IMR-90 (cell line): ENCODE measurements around the gene PAQR7. TPM values are rescaled to one million over a fixed set of nuclear protein-coding genes. Genes with fewer than 3 reads are reported as not detected.

Experiments used
- ATAC-seq: fragments of 200-7000 bp; cut with Tn5 transposase; 2 replicates; pipeline ENCODE4 v1.9.1; 2020; ENCODE audit warnings: low read depth, mild to moderate bottlenecking, moderate library complexity
- BruUV-seq: library from RNA; stranded (reverse); fragments of 400-500 nt; replicated peaks from 2 replicates; lab custom pipeline; 2021; lab: Mats Ljungman, UMichigan
- CTCF ChIA-PET: fragments of 300-600 bp; formaldehyde crosslinking; extraction: SDS; loops from one replicate; lab custom pipeline; 2021; ENCODE audit warnings: antibody characterized with exemption; lab: Yijun Ruan, JAX
- POLR2A ChIA-PET: fragments of 300-600 bp; sonication (Branson Sonifier 250); formaldehyde crosslinking; loops from one replicate; lab custom pipeline; 2022; ENCODE audit warnings: antibody characterized with exemption; ENCODE audit not compliant: unreplicated experiment; lab: Charles Lee
- DNase-seq: peaks from one replicate; pipeline ENCODE4 v3.0.0; 2013
- H2AFZ ChIP-seq: replicated peaks from 2 replicates; pipeline ENCODE3; 2013; ENCODE audit warnings: low read length, mild to moderate bottlenecking; ENCODE audit not compliant: poor library complexity
- H2AK5ac ChIP-seq: 2 replicates; pipeline ENCODE4 v1.6.1; 2013; ENCODE audit warnings: low read depth, low read length, inconsistent platforms
- H2AK9ac ChIP-seq: replicated peaks from 2 replicates; pipeline ENCODE3; 2013; ENCODE audit warnings: mild to moderate bottlenecking, low read depth, low read length, moderate library complexity; ENCODE audit not compliant: poor library complexity
- H2BK120ac ChIP-seq: 2 replicates; pipeline ENCODE4 v1.6.1; 2013; ENCODE audit warnings: low read depth, low read length, inconsistent platforms
- H2BK15ac ChIP-seq: 3 replicates; pipeline ENCODE4 v1.6.1; 2013; ENCODE audit warnings: low read depth, low read length, inconsistent platforms
- H2BK20ac ChIP-seq: 2 replicates; pipeline ENCODE4 v1.6.1; 2013; ENCODE audit warnings: low read depth, mild to moderate bottlenecking, inconsistent platforms, low read length, moderate library complexity
- H2BK5ac ChIP-seq: 2 replicates; pipeline ENCODE4 v1.6.1; 2013; ENCODE audit warnings: mild to moderate bottlenecking, low read depth, low read length, inconsistent platforms; ENCODE audit not compliant: poor library complexity, severe bottlenecking
- H3K14ac ChIP-seq: replicated peaks from 2 replicates; pipeline ENCODE4 v1.6.1; 2013; ENCODE audit warnings: low read depth, low read length, inconsistent platforms
- H3K18ac ChIP-seq: 2 replicates; pipeline ENCODE4 v1.6.1; 2013; ENCODE audit warnings: low read depth, low read length, control low read depth
- H3K23ac ChIP-seq: 2 replicates; pipeline ENCODE4 v1.6.1; 2013; ENCODE audit warnings: low read depth, low read length, inconsistent platforms
- H3K27ac ChIP-seq: 2 replicates; pipeline ENCODE4 v1.5.1; 2013; ENCODE audit warnings: mild to moderate bottlenecking, control low read depth, low read length; ENCODE audit not compliant: insufficient read depth
- H3K27me3 ChIP-seq: 2 replicates; pipeline ENCODE4 v1.6.1; 2013; ENCODE audit warnings: low read length; ENCODE audit not compliant: control insufficient read depth, insufficient read depth
- H3K36me3 ChIP-seq: 2 replicates; pipeline ENCODE4 v1.6.1; 2013; ENCODE audit warnings: low read length, mixed read lengths; ENCODE audit not compliant: control insufficient read depth, insufficient read depth
- H3K4ac ChIP-seq: 2 replicates; pipeline ENCODE4 v1.6.1; 2013; ENCODE audit warnings: low read depth, low read length, inconsistent platforms
- H3K4me1 ChIP-seq: 2 replicates; pipeline ENCODE4 v1.6.1; 2013; ENCODE audit warnings: low read length, mixed read lengths; ENCODE audit not compliant: control insufficient read depth, insufficient read depth
- H3K4me2 ChIP-seq: 2 replicates; pipeline ENCODE4 v1.6.1; 2013; ENCODE audit warnings: low read depth, mild to moderate bottlenecking, control low read depth, low read length, moderate library complexity
- H3K4me3 ChIP-seq: 2 replicates; pipeline ENCODE4 v1.5.1; 2013; ENCODE audit warnings: low read depth, mild to moderate bottlenecking, control low read depth, low read length, moderate library complexity; ENCODE audit not compliant: insufficient read depth
- H3K56ac ChIP-seq: 2 replicates; pipeline ENCODE4 v1.6.1; 2013; ENCODE audit warnings: low read length, inconsistent platforms; ENCODE audit not compliant: insufficient read depth; ENCODE audit errors: extremely low read depth
- H3K79me1 ChIP-seq, 2 experiments: 2 replicates each; pipeline ENCODE4 v1.6.1; 2013; ENCODE audit warnings: low read length in 2 of 2, inconsistent platforms in 1 of 2, low read depth in 1 of 2
- H3K9ac ChIP-seq: 2 replicates; pipeline ENCODE4 v1.6.1; 2013; ENCODE audit warnings: low read depth, low read length, control low read depth
- H3K9me1 ChIP-seq: 2 replicates; pipeline ENCODE4 v1.6.1; 2013; ENCODE audit warnings: low read length, inconsistent platforms; ENCODE audit not compliant: insufficient read depth
- H3K9me3 ChIP-seq: 2 replicates; pipeline ENCODE4 v1.6.1; 2013; ENCODE audit warnings: low read length; ENCODE audit not compliant: control insufficient read depth, insufficient read depth
- H4K20me1 ChIP-seq: 2 replicates; pipeline ENCODE4 v1.6.1; 2013; ENCODE audit warnings: low read length, inconsistent platforms; ENCODE audit not compliant: insufficient read depth
- H4K5ac ChIP-seq: 2 replicates; pipeline ENCODE4 v1.6.1; 2013; ENCODE audit warnings: mild to moderate bottlenecking, low read depth, low read length, control low read depth
- H4K8ac ChIP-seq, 2 experiments: 2 replicates each; pipeline ENCODE4 v1.6.1; 2013; ENCODE audit warnings: low read depth in 2 of 2, low read length in 2 of 2, control low read depth in 1 of 2, inconsistent platforms in 1 of 2
- H4K91ac ChIP-seq: 2 replicates; pipeline ENCODE4 v1.6.1; 2013; ENCODE audit warnings: low read depth, low read length, inconsistent platforms; ENCODE audit not compliant: insufficient read depth
- BHLHE40 ChIP-seq: fragments of 150-350 bp; IDR thresholded peaks from 2 replicates; pipeline ENCODE4 v1.6.1; 2016; ENCODE audit warnings: mild to moderate bottlenecking, low read depth, low read length
- CEBPB ChIP-seq: IDR thresholded peaks from 2 replicates; pipeline ENCODE4 v1.6.1; 2012; ENCODE audit warnings: low read depth, low read length, improper control_type of control experiment
- CTCF ChIP-seq: conservative IDR thresholded peaks from 2 replicates; pipeline ENCODE4 v1.5.1; 2012; ENCODE audit warnings: mild to moderate bottlenecking, low read depth, low read length, improper control_type of control experiment
- ELK1 ChIP-seq: fragments of 150-350 bp; IDR thresholded peaks from 2 replicates; pipeline ENCODE4 v1.6.1; 2016; ENCODE audit warnings: low read depth, mild to moderate bottlenecking, low read length, moderate library complexity, borderline replicate concordance
- FOS ChIP-seq: fragments of 150-350 bp; IDR thresholded peaks from 2 replicates; pipeline ENCODE4 v1.6.1; 2016; ENCODE audit warnings: low read depth, low read length
- MAFK ChIP-seq: IDR thresholded peaks from 2 replicates; pipeline ENCODE4 v1.6.1; 2012; ENCODE audit warnings: low read depth, low read length, improper control_type of control experiment
- MAZ ChIP-seq: IDR thresholded peaks from 2 replicates; pipeline ENCODE4 v1.6.1; 2012; ENCODE audit warnings: low read depth, mild to moderate bottlenecking, low read length, improper control_type of control experiment, moderate library complexity, borderline replicate concordance
- NFE2L2 ChIP-seq: fragments of 150-350 bp; IDR thresholded peaks from 2 replicates; pipeline ENCODE4 v1.6.1; 2016; ENCODE audit warnings: low read depth, mild to moderate bottlenecking, low read length
- POLR2A ChIP-seq: IDR thresholded peaks from 2 replicates; pipeline ENCODE4 v1.6.1; 2012; ENCODE audit warnings: mild to moderate bottlenecking, low read depth, low read length
- RAD21 ChIP-seq: IDR thresholded peaks from 2 replicates; pipeline ENCODE4 v1.6.1; 2012; ENCODE audit warnings: low read length, improper control_type of control experiment
- RCOR1 ChIP-seq: IDR thresholded peaks from 2 replicates; pipeline ENCODE4 v1.6.1; 2012; ENCODE audit warnings: mild to moderate bottlenecking, low read length, improper control_type of control experiment; ENCODE audit not compliant: insufficient replicate concordance
- RFX5 ChIP-seq: IDR thresholded peaks from 2 replicates; pipeline ENCODE4 v1.8.0; 2012; ENCODE audit warnings: low read depth, mild to moderate bottlenecking, low read length, moderate library complexity
- SMC3 ChIP-seq: fragments of 150-350 bp; IDR thresholded peaks from 2 replicates; pipeline ENCODE4 v1.6.1; 2016; ENCODE audit warnings: low read depth, mild to moderate bottlenecking, antibody characterized with exemption, low read length, moderate library complexity
- WGBS, 2 experiments: methylation state at CpG; one replicate each; pipeline versions ENCODE4 v1.1.5 to v1.1.7; 2013; ENCODE audit warnings: missing lambda C conversion rate in 2 of 2; ENCODE audit not compliant: insufficient read length in 1 of 2; ENCODE audit errors: extremely low coverage in 2 of 2; 5-methylcytosine and 5-hydroxymethylcytosine counted together
- dilution Hi-C: fragments of 300-500 bp; cut with HindIII; formaldehyde crosslinking; loops from one replicate; pipeline ENCODE4 v1.14.3; 2018; ENCODE audit warnings: low sequenced_read_pairs; ENCODE audit not compliant: unreplicated experiment
- in situ Hi-C: fragments of 300-500 bp; cut with MboI; formaldehyde crosslinking; loops from 3 replicates; pipeline ENCODE4 v1.14.3; 2019; ENCODE audit warnings: low sequenced_read_pairs, inconsistent platforms, mixed read lengths
- intact Hi-C: fragments of 100-400 bp; cut with micrococcal nuclease; formaldehyde crosslinking; loops from 2 replicates; pipeline ENCODE4 v1.10.0; 2022
- polyA plus RNA-seq, 3 experiments: library from polyadenylated mRNA; depleted of rRNA; stranded (reverse); fragments of >200 nt; gene quantifications; 2 replicates each; pipeline ENCODE4 v1.2.3, GENCODE V29; 2012; ENCODE audit warnings: low replicate concordance in 1 of 3
- total RNA-seq: library from RNA; depleted of rRNA; stranded (reverse); fragments of >200 nt; gene quantifications from 2 replicates; pipeline ENCODE4 v1.2.3, GENCODE V29; 2012

Gene PAQR7
- total and polyA plus RNA-seq, 2 of the 4 experiments (the other 2 are of a cell fraction): 9.0 to 12.9 TPM

- no peak for TF ChIP-seq CEBPB
- TF ChIP-seq NFE2L2: no peak
- no peak for TF ChIP-seq MAFK
Measured at GRCh38 chr1:25895365-25895990, 20.0 kb upstream of the PAQR7 start (continued).

- peak overlapping the region; percentile 84 for H3K23ac ChIP-seq
- H2BK5ac ChIP-seq: peak overlapping the region; percentile 99
- H4K91ac ChIP-seq: peak overlapping the region; percentile 96
- ChIA-PET POLR2A (interaction anchor here (1.4 to 1.5 kb wide), 2 partner anchors 17 to 104 kb away, joined by 4 to 12 read pairs; partner anchors contain the start of genes PAFAH2 and PAQR7), CTCF (interaction anchor here (0.6 to 1.5 kb wide), 2 partner anchors 143 to 741 kb away, joined by 4 read pairs; no protein-coding TSS in a partner anchor)
- H2AK5ac ChIP-seq: peak overlapping the region; percentile 99
- H3K27ac ChIP-seq: peak overlapping the region; percentile 100
- peaks cover 13 to 65% of the 10 kb centered on the region in 2 experiments for H3K79me1 ChIP-seq
- in situ Hi-C loops: no loop called here
- H3K14ac ChIP-seq: peak overlapping the region; percentile 92
- H4K5ac ChIP-seq: peak overlapping the region; percentile 86
- peak overlapping the region; percentile 99 for H3K18ac ChIP-seq
- peak overlapping the region; percentile 43 for H3K4me2 ChIP-seq
- ATAC-seq (no peak), DNase-seq (peak; percentile 25)
- peaks cover 7% of the 10 kb centered on the region for H3K36me3 ChIP-seq
- H2AFZ ChIP-seq: peak overlapping the region; percentile 52
- no peaks in the 10 kb centered on the region for H4K20me1 ChIP-seq
- no peaks in the 10 kb centered on the region for H3K9me3 ChIP-seq
- peak overlapping the region; percentile 90 for H3K4ac ChIP-seq
- peaks cover 44% of the 10 kb centered on the region for H3K4me1 ChIP-seq
- intact Hi-C loops: no loop called here
- no peaks in the 10 kb centered on the region for H3K27me3 ChIP-seq
- 20% methylated on average over 1 of the region's 4 CpGs; no CpG with 5 or more reads in 1 of the 2 experiments for WGBS, 2 experiments
- peaks cover 31% of the 10 kb centered on the region for H3K9me1 ChIP-seq
- H2BK15ac ChIP-seq: peak overlapping the region; percentile 85; the same call in 2 of the 3 replicates
- peak overlapping the region; percentile 80 for H3K9ac ChIP-seq
- peak overlapping the region; percentile 75; the same call in 1 of the 2 replicates for H3K56ac ChIP-seq
- H2BK20ac ChIP-seq: peak overlapping the region; percentile 97
- H2BK120ac ChIP-seq: peak overlapping the region; percentile 91
- peak overlapping the region; percentile 72 to 95 for H4K8ac ChIP-seq
- no peak overlapping the region for H3K4me3 ChIP-seq
- H2AK9ac ChIP-seq: peak overlapping the region; percentile 83
- BruUV-seq: no TSS peak
- dilution Hi-C loops: no loop called here
- no peak for TF ChIP-seq FOS
- TF ChIP-seq ELK1: no peak
- TF ChIP-seq RCOR1: no peak
- no peak for TF ChIP-seq MAFK
- TF ChIP-seq SMC3: no peak
- TF ChIP-seq RAD21: no peak
- no peak for TF ChIP-seq BHLHE40
- TF ChIP-seq MAZ: no peak
- no peak for TF ChIP-seq NFE2L2
- TF ChIP-seq CTCF: no peak
- TF ChIP-seq RFX5: no peak
- no peak for TF ChIP-seq CEBPB
- TF ChIP-seq POLR2A: no peak
Measured at GRCh38 chr1:25893116-25893515, 17.6 kb upstream of the PAQR7 start.
